ENCODE measurements around the gene CDADC1.

CDADC1 gene

DNA sequence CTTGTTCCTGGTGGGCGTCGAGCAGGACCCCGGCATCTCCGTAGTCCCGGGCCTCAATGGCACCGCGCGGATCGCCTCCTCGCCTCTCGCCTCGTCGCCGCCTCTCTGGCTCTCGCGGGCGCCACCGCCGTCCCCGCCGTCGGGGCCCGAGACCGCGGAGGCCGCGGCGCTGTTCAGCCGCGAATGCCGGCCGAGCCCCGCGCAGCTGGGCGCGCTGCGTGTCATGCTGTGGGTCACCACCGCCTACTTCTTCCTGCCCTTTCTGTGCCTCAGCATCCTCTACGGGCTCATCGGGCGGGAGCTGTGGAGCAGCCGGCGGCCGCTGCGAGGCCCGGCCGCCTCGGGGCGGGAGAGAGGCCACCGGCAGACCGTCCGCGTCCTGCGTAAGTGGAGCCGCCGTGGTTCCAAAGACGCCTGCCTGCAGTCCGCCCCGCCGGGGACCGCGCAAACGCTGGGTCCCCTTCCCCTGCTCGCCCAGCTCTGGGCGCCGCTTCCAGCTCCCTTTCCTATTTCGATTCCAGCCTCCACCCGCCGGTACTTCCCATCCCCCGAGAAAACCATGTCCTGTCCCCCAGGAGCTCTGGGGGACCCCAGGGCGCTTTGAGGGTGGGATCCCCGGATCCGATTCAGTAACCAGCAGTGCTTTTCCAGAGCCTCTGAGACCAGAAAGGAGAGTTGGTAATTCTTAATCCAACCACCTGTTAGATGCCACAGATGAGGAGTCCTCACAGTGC lies 26.7 kb upstream of the CDADC1 start:
- peak overlapping the region; percentile 68 for H3K4me3 Mint-ChIP-seq
- DNase-seq (ENCODE audit: low spot score in 2 of 2) = peak in 1 of 2 donors; percentile 50

GRCh38 chr13:49221590-49221965 lies 26.1 kb upstream of the CDADC1 start:
- no peak for ATAC-seq
- Mint-ChIP-seq H3K4me1 (peaks cover 24% of the 10 kb centered on the region), H3K36me3 (no peaks in the 10 kb centered on the region), H3K9me3 (no peaks in the 10 kb centered on the region), H3K4me3 (peak overlapping the region; percentile 68), H3K27ac (no peak overlapping the region)
- peak in 1 of 2 donors; percentile 41 for DNase-seq (ENCODE audit: low spot score in 2 of 2)

More for the DNA sequence above, 26.7 kb upstream of the CDADC1 start:
- Mint-ChIP-seq H3K4me1 (peaks cover 24% of the 10 kb centered on the region), H3K27ac (no peak overlapping the region), H3K36me3 (no peaks in the 10 kb centered on the region), H3K9me3 (no peaks in the 10 kb centered on the region)
- peak; percentile 66 for ATAC-seq

DNA sequence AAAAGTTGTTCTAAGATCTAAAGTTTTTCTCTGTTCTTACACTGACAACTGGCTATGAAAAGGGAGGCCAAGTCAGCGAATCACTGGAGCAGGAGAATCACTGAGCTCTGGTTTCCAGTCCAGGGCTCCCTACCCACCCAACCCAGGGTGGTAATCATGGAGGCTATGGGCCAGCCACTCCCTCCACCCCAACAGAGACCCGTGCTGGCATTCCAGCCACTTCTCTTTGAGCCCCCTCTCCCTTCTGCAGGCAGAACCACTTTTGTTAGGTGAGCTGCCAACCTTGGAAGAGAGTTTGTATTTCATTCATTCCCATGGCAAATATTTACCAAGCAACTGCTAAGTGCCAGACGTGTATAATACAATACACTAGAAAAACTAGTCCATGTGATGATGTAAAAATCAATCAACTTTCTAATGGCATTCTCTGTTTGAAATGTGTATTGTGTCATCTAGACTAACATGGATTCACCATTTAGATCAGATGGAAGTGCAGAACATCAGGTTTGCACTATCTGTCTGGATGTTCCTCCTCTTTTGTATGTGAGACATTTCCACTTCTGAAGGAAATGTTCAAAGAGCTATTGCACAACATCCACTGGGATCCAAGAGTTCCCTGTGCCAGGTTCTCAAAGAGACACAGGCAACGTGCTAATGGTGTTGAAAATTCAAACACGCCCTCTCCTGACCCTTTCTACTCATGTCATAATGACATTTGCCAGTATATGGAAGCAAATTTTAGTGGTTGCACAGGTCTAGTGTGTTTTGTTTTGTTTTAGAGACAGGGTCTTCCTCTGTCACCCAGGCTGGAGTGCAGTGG lies 22.3 kb upstream of the CDADC1 start:
- Mint-ChIP-seq H3K36me3 (no peaks in the 10 kb centered on the region), H3K4me1 (peaks cover 5% of the 10 kb centered on the region), H3K27ac (no peak overlapping the region), H3K4me3 (no peak overlapping the region), H3K9me3 (no peaks in the 10 kb centered on the region)
- ATAC-seq = no peak
- DNase-seq (ENCODE audit: low spot score in 2 of 2) = peak in 1 of 2 donors; percentile 30

- no peak overlapping the region for H3K4me3 Mint-ChIP-seq
- H3K27ac Mint-ChIP-seq = no peak overlapping the region
- DNase-seq (ENCODE audit: low spot score in 2 of 2) (no peak), ATAC-seq (no peak)
- H3K4me1 Mint-ChIP-seq = no peaks in the 10 kb centered on the region
- H3K9me3 Mint-ChIP-seq = no peaks in the 10 kb centered on the region
- no peaks in the 10 kb centered on the region for H3K36me3 Mint-ChIP-seq
Measured at GRCh38 chr13:49226613-49227012, 21.1 kb upstream of the CDADC1 start.

DNA sequence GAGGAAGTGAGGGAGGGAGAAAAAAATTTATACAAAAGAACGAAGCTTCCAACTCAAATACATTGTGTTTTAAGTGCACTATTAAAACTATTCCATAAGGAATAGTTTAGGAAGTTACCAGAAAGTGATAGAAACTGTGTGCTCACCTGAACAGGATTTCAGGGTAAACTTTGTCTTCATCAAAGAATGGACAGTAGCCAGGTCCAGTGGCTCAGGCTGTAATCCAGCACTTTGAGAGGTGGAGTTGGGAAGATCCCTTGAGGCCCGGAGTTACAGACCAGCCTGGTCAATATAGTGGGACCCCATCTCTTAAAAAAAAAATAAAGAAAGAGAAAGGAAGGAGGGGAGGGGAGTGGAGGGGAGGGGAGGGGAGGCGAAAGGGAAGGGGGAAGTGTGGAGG lies 13.0 kb upstream of the CDADC1 start:
- H3K27ac Mint-ChIP-seq = no peak overlapping the region
- ATAC-seq (no peak), DNase-seq (ENCODE audit: low spot score in 2 of 2) (no peak)
- no peaks in the 10 kb centered on the region for H3K36me3 Mint-ChIP-seq
- H3K9me3 Mint-ChIP-seq = no peaks in the 10 kb centered on the region
- no peaks in the 10 kb centered on the region for H3K4me1 Mint-ChIP-seq
- H3K4me3 Mint-ChIP-seq = no peak overlapping the region

GRCh38 chr13:49235856-49236431 lies 11.8 kb upstream of the CDADC1 start:
- no peaks in the 10 kb centered on the region for H3K36me3 Mint-ChIP-seq
- no peak overlapping the region for H3K27ac Mint-ChIP-seq
- no peak overlapping the region for H3K4me3 Mint-ChIP-seq
- H3K4me1 Mint-ChIP-seq = peaks cover 5% of the 10 kb centered on the region
- no peaks in the 10 kb centered on the region for H3K9me3 Mint-ChIP-seq
- DNase-seq (ENCODE audit: low spot score in 2 of 2) (no peak), ATAC-seq (no peak)

DNA sequence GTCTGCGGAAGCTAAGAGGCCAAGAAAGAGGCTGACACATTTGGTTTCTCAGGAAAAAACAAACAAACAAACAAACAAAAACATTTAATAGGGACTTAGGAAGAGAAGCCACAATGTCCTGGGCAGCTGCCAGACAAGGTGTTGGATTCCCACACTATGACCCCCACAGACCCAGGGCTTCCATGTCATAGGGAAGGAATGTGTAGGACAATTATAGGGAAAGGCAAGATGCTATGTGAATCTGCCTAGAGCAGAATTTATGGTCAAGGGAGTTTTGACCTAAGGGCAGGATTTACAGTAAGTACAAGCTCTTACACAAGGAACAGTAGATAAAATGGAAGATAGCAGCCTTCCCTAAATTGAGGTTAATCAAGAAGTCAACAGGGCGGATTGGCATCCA lies 9.1 kb upstream of the CDADC1 start:
- H3K4me3 Mint-ChIP-seq = no peak overlapping the region
- DNase-seq (ENCODE audit: low spot score in 2 of 2) = no peak
- ATAC-seq = no peak
- H3K4me1 Mint-ChIP-seq = peaks cover 5% of the 10 kb centered on the region
- no peaks in the 10 kb centered on the region for H3K9me3 Mint-ChIP-seq
- no peaks in the 10 kb centered on the region for H3K36me3 Mint-ChIP-seq
- no peak overlapping the region for H3K27ac Mint-ChIP-seq

GRCh38 chr13:49240017-49240416 lies 7.7 kb upstream of the CDADC1 start:
- DNase-seq (ENCODE audit: low spot score in 2 of 2) = peak in 1 of 2 donors; percentile 65
- Mint-ChIP-seq H3K4me1 (peaks cover 5% of the 10 kb centered on the region), H3K36me3 (no peaks in the 10 kb centered on the region), H3K4me3 (no peak overlapping the region), H3K9me3 (no peaks in the 10 kb centered on the region), H3K27ac (no peak overlapping the region)
- ATAC-seq = peak; percentile 79

DNA sequence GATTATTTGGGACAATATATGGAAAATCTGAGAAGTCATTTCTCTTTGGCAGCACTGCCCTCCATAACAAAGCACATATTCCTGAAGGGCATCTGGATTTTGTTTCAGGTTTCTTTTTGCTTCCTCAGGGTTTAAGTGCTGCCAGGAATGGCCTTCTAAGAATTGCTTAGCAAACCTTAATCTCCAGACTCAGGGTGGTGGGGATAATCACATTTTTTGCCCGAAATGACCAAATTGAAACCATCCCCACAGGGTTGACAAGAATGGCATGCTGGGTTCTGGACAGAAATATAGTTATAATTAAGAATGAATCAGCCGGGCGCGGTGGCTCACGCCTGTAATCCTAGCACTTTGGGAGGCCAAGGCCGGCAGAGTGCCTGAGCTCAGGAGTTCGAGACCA lies 6.4 kb upstream of the CDADC1 start:
- H3K4me3 Mint-ChIP-seq = no peak overlapping the region
- H3K36me3 Mint-ChIP-seq = no peaks in the 10 kb centered on the region
- DNase-seq (ENCODE audit: low spot score in 2 of 2) (no peak), ATAC-seq (no peak)
- H3K27ac Mint-ChIP-seq = no peak overlapping the region
- H3K4me1 Mint-ChIP-seq = peaks cover 5% of the 10 kb centered on the region
- H3K9me3 Mint-ChIP-seq = no peaks in the 10 kb centered on the region

DNA sequence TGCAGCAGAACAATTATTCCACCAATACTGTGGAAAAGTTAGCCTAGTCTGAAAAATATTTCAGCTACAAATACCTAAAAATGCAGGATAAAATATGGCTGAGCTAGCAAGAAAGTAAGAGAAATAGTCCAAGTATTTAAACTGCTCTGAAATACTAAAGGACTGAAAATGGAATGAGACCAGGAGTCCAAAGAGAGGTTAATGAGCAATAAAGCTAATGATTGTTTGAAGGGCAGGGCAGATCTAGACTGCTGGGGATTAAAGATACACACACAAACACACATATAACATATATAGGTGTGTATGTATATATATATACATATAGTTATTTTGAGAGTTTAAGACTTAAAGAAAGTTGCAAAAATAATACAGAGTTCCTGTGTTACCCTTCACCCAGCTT lies 2.6 kb upstream of the CDADC1 start:
- Mint-ChIP-seq H3K9me3 (no peaks in the 10 kb centered on the region), H3K36me3 (peaks cover 15% of the 10 kb centered on the region), H3K27ac (no peak overlapping the region), H3K4me1 (peaks cover 27% of the 10 kb centered on the region), H3K4me3 (no peak overlapping the region)
- DNase-seq (ENCODE audit: low spot score in 2 of 2) = no peak
- ATAC-seq = no peak

DNA sequence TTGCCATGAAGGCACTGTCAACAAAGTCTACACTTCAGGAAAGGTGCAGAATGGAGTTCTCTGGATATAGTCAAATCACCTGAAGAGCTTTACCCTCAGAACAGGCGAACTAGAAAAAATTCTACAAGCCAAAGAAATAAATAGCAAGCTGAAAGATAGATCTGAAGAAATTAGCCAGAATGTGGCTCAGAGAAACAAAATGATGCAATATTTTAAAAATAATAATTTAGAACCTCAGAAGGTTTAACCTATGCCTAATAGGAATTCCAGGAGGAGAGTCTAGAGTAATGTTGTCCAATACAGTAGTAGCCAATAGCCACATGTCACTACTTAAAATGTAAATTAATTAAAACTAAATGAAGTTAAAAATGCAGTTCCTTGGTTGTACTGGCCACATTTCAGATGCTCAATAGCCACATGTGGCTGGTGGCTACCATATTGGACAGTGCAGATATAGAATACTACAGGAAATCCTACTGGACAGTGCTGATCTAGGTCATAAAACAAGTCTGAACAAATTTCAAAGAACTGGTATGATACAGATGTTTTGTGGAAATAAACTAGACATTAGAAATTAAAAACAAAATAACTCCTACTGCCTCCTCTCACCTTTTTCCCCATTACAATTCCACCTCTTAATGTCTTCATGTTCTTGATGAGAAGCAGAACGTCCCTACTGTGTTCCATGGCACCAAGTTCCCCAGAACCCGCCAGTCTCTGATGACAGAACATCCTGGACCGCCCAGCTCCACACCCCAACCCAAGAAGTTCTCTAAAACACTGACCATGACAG lies 679 bp upstream of the CDADC1 start:
- H3K36me3 Mint-ChIP-seq = peaks cover 18% of the 10 kb centered on the region

GRCh38 chr13:49248622-49249002 lies 887 bp downstream of the CDADC1 start:
- H3K27ac Mint-ChIP-seq = peak overlapping the region; percentile 98

More for the DNA sequence above, 679 bp upstream of the CDADC1 start:
- Mint-ChIP-seq H3K4me1 (peaks cover 27% of the 10 kb centered on the region), H3K9me3 (no peaks in the 10 kb centered on the region), H3K4me3 (peak overlapping the region; percentile 97), H3K27ac (peak overlapping the region; percentile 98)
- ATAC-seq (peak; percentile 56), DNase-seq (ENCODE audit: low spot score in 2 of 2) (no peak)

GRCh38 chr13:49251326-49251725 lies 3.6 kb downstream of the CDADC1 start:
- ATAC-seq (no peak), DNase-seq (ENCODE audit: low spot score in 2 of 2) (no peak)
- no peak overlapping the region for H3K4me3 Mint-ChIP-seq
- H3K9me3 Mint-ChIP-seq = no peaks in the 10 kb centered on the region
- H3K27ac Mint-ChIP-seq = no peak overlapping the region
- H3K36me3 Mint-ChIP-seq = peaks cover 31% of the 10 kb centered on the region
- H3K4me1 Mint-ChIP-seq = peaks cover 49% of the 10 kb centered on the region

More at GRCh38 chr13:49248622-49249002, 887 bp downstream of the CDADC1 start:
- DNase-seq (ENCODE audit: low spot score in 2 of 2) (peak in 1 of 2 donors; percentile 59), ATAC-seq (no peak)
- Mint-ChIP-seq H3K36me3 (peaks cover 18% of the 10 kb centered on the region), H3K4me3 (peak overlapping the region; percentile 97), H3K9me3 (no peaks in the 10 kb centered on the region), H3K4me1 (peaks cover 32% of the 10 kb centered on the region)

- DNase-seq (ENCODE audit: low spot score in 2 of 2) (no peak), ATAC-seq (peak; percentile 61)
- H3K4me1 Mint-ChIP-seq = peaks cover 41% of the 10 kb centered on the region
- H3K9me3 Mint-ChIP-seq = no peaks in the 10 kb centered on the region
- peaks cover 30% of the 10 kb centered on the region for H3K36me3 Mint-ChIP-seq
- H3K27ac Mint-ChIP-seq = peak overlapping the region; percentile 43
- H3K4me3 Mint-ChIP-seq = no peak overlapping the region
Measured at GRCh38 chr13:49253310-49253709, 5.6 kb downstream of the CDADC1 start.

DNA sequence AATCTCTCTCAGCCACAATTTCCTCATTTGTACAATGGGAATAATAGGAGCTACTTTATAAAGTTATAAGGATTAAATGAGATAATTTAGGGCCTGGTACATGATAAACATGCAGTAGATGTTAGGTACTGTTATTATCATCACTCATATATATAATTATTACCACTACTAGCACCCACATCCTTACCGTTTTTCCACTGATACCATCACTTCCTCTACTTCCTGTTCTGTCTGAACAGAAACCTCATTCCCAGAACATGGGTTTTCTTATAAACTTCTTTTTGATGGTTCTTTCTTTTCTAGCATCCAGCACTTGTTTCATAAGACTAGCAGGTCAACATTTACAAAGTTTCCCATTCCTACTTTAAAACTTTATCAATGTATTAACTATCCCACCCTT lies 6.3 kb downstream of the CDADC1 start:
- peaks cover 34% of the 10 kb centered on the region for H3K4me1 Mint-ChIP-seq

More for the DNA sequence above, 6.3 kb downstream of the CDADC1 start:
- Mint-ChIP-seq H3K36me3 (peaks cover 31% of the 10 kb centered on the region), H3K4me3 (no peak overlapping the region), H3K27ac (peak overlapping the region; percentile 43), H3K9me3 (no peaks in the 10 kb centered on the region)
- no peak for ATAC-seq
- no peak for DNase-seq (ENCODE audit: low spot score in 2 of 2)
